ENCODE data around the gene PRPF19.

DNA sequence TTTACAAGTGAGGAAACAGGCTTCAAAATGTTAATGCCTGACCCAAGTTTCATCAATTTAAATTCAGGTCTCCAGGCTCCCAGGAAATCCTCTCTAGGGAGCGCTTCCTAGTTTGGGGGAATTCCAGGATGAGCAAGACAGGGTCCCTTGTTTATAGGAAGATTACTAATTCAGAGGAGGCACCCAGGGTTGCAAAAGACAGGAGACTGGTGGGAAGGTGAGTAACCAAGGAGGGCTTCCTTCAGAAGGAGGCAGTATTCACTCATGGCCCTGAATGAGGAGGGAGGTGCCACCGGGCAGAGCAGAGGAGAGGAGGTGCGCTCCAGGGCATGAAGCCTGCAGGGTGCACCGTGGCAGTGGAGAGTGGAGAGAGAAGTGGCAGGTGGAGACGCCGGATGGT is 19.5 kb upstream of the PRPF19 start:
- TF ChIP-seq, protein P1, sequence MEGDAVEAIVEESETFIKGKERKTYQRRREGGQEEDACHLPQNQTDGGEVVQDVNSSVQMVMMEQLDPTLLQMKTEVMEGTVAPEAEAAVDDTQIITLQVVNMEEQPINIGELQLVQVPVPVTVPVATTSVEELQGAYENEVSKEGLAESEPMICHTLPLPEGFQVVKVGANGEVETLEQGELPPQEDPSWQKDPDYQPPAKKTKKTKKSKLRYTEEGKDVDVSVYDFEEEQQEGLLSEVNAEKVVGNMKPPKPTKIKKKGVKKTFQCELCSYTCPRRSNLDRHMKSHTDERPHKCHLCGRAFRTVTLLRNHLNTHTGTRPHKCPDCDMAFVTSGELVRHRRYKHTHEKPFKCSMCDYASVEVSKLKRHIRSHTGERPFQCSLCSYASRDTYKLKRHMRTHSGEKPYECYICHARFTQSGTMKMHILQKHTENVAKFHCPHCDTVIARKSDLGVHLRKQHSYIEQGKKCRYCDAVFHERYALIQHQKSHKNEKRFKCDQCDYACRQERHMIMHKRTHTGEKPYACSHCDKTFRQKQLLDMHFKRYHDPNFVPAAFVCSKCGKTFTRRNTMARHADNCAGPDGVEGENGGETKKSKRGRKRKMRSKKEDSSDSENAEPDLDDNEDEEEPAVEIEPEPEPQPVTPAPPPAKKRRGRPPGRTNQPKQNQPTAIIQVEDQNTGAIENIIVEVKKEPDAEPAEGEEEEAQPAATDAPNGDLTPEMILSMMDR (conservative IDR thresholded peaks at IDR 0.05; ENCODE audit: low read length) = no peak
- TF ChIP-seq EZH2phosphoT487 (IDR thresholded peaks at IDR 0.05; ENCODE audit: borderline replicate concordance) = no peak
